Mesenchymal stem cell (in vitro differentiated cells and primary cell): Measurements from ENCODE around the gene FXR2.

ENCODE experiments used
- DNase-seq: peaks from one replicate; pipeline ENCODE4 v3.0.0-alpha.2; 2013
- H2AFZ ChIP-seq: one replicate; pipeline ENCODE4 v1.6.1; 2013; ENCODE audit warnings: low read depth, mild to moderate bottlenecking, control low read depth, inconsistent platforms, low read length, moderate library complexity
- H2AK5ac ChIP-seq: 2 replicates; pipeline ENCODE4 v1.6.1; 2013; ENCODE audit warnings: low read length, moderate library complexity, mild to moderate bottlenecking, inconsistent platforms; ENCODE audit not compliant: severe bottlenecking
- H2BK120ac ChIP-seq: one replicate; pipeline ENCODE4 v1.6.1; 2013; ENCODE audit warnings: low read depth, mild to moderate bottlenecking, inconsistent platforms, low read length, moderate library complexity
- H2BK12ac ChIP-seq, 2 experiments: one replicate each; pipeline ENCODE4 v1.6.1; 2013; ENCODE audit warnings: inconsistent platforms in 2 of 2, low read length in 2 of 2, mild to moderate bottlenecking in 2 of 2, moderate library complexity in 2 of 2, control low read depth in 1 of 2
- H2BK15ac ChIP-seq: one replicate; pipeline ENCODE4 v1.6.1; 2013; ENCODE audit warnings: mild to moderate bottlenecking, low read depth, inconsistent platforms; ENCODE audit not compliant: poor library complexity, severe bottlenecking
- H2BK5ac ChIP-seq: 2 replicates; pipeline ENCODE4 v1.6.1; 2013; ENCODE audit warnings: low read depth, mild to moderate bottlenecking, low read length, control low read depth, inconsistent platforms; ENCODE audit not compliant: poor library complexity, severe bottlenecking
- H3K14ac ChIP-seq, 2 experiments: one replicate each; pipeline ENCODE4 v1.6.1; 2013; ENCODE audit warnings: inconsistent platforms in 2 of 2, low read length in 2 of 2, control low read depth in 1 of 2, mild to moderate bottlenecking in 1 of 2, moderate library complexity in 1 of 2
- H3K18ac ChIP-seq, 2 experiments: one replicate each; pipeline ENCODE4 v1.6.1; 2013; ENCODE audit warnings: inconsistent platforms in 2 of 2, low read length in 2 of 2, control low read depth in 1 of 2, low read depth in 1 of 2, mild to moderate bottlenecking in 1 of 2
- H3K23ac ChIP-seq, 2 experiments: one replicate each; pipeline ENCODE4 v1.6.1; 2013; ENCODE audit warnings: inconsistent platforms in 2 of 2, low read length in 2 of 2, mild to moderate bottlenecking in 2 of 2, moderate library complexity in 2 of 2, control low read depth in 1 of 2
- H3K27ac ChIP-seq: 2 replicates; pipeline ENCODE4 v1.5.1; 2013; ENCODE audit warnings: mild to moderate bottlenecking, moderate library complexity, low read length, control low read depth, inconsistent platforms; ENCODE audit not compliant: poor library complexity, severe bottlenecking
- H3K27me3 ChIP-seq, 2 experiments: 2 replicates each; pipeline versions ENCODE4 v1.6.1 to v1.7.0; 2013; ENCODE audit warnings: low read length in 2 of 2, mild to moderate bottlenecking in 2 of 2, moderate library complexity in 2 of 2, control low read depth in 1 of 2, inconsistent platforms in 1 of 2; ENCODE audit not compliant: control insufficient read depth in 1 of 2, insufficient read depth in 1 of 2
- H3K36me3 ChIP-seq, 2 experiments: 2 replicates each; pipeline versions ENCODE4 v1.6.1 to v1.7.0; 2013; ENCODE audit warnings: low read length in 2 of 2, control low read depth in 1 of 2, inconsistent platforms in 1 of 2, low read depth in 1 of 2, mild to moderate bottlenecking in 1 of 2; ENCODE audit not compliant: insufficient read depth in 2 of 2, control insufficient read depth in 1 of 2
- H3K4ac ChIP-seq, 2 experiments: one replicate each; pipeline ENCODE4 v1.6.1; 2013; ENCODE audit warnings: inconsistent platforms in 2 of 2, low read length in 2 of 2, mild to moderate bottlenecking in 2 of 2, moderate library complexity in 2 of 2, control low read depth in 1 of 2, low read depth in 1 of 2
- H3K4me1 ChIP-seq: 2 replicates; pipeline ENCODE4 v1.6.1; 2013; ENCODE audit warnings: low read depth, low read length, control low read depth; ENCODE audit not compliant: control insufficient read depth, insufficient read depth
- H3K4me2 ChIP-seq: 2 replicates; pipeline ENCODE4 v1.6.1; 2013; ENCODE audit warnings: low read length, mild to moderate bottlenecking, inconsistent platforms; ENCODE audit not compliant: poor library complexity, severe bottlenecking
- H3K4me3 ChIP-seq, 2 experiments: 2 replicates each; pipeline versions ENCODE4 v1.5.1 to v1.7.0; 2013; ENCODE audit warnings: low read length in 2 of 2, mild to moderate bottlenecking in 2 of 2, control low read depth in 1 of 2, low read depth in 1 of 2; ENCODE audit not compliant: insufficient read depth in 1 of 2
- H3K79me1 ChIP-seq: replicated peaks from 2 replicates; pipeline ENCODE4 v1.6.1; 2013; ENCODE audit warnings: mild to moderate bottlenecking, control low read depth, low read length, inconsistent platforms; ENCODE audit not compliant: poor library complexity, severe bottlenecking
- H3K9ac ChIP-seq: 2 replicates; pipeline ENCODE4 v1.7.0; 2013; ENCODE audit warnings: mild to moderate bottlenecking, low read length, moderate library complexity
- H3K9me3 ChIP-seq: 2 replicates; pipeline ENCODE4 v1.7.0; 2013; ENCODE audit warnings: mild to moderate bottlenecking, low read length; ENCODE audit not compliant: control insufficient read depth
- H4K8ac ChIP-seq: one replicate; pipeline ENCODE4 v1.6.1; 2013; ENCODE audit warnings: inconsistent platforms, mild to moderate bottlenecking, low read length, moderate library complexity
- H4K91ac ChIP-seq: one replicate; pipeline ENCODE4 v1.6.1; 2013; ENCODE audit warnings: mild to moderate bottlenecking, low read length, inconsistent platforms
- WGBS: methylation state at CpG from one replicate; pipeline ENCODE4 v1.1.7; 2013; ENCODE audit warnings: mixed read lengths; 5-methylcytosine and 5-hydroxymethylcytosine counted together

The FXR2 gene

GRCh38 chr17:7556627-7557026, 58.1 kb downstream of the FXR2 start:
- H3K27me3 ChIP-seq, result no peaks in the 10 kb centered on the region
- no peak overlapping the region for H3K27ac ChIP-seq
- DNase-seq, result no peak
- H3K9me3 ChIP-seq, result no peaks in the 10 kb centered on the region
- H3K4me3 ChIP-seq, result no peak overlapping the region
- no peak overlapping the region for H4K91ac ChIP-seq
- H3K4ac ChIP-seq, result no peak overlapping the region
- H3K4me2 ChIP-seq, result no peak overlapping the region
- H2BK12ac ChIP-seq, result no peak overlapping the region
- H2AK5ac ChIP-seq, result no peak overlapping the region
- WGBS, result 91% methylated on average over 12 of the region's 12 CpGs
- no peak overlapping the region for H3K23ac ChIP-seq
- H3K4me1 ChIP-seq, result peaks cover 14% of the 10 kb centered on the region
- no peak overlapping the region for H3K9ac ChIP-seq
- no peak overlapping the region for H4K8ac ChIP-seq
- no peak overlapping the region for H3K18ac ChIP-seq
- H2BK15ac ChIP-seq, result no peak overlapping the region
- no peaks in the 10 kb centered on the region for H3K79me1 ChIP-seq
- H3K36me3 ChIP-seq, result peaks cover 5 to 6% of the 10 kb centered on the region in 2 experiments
- H2BK5ac ChIP-seq, result no peak overlapping the region
- no peak overlapping the region for H3K14ac ChIP-seq
- H2BK120ac ChIP-seq, result no peak overlapping the region
- no peak overlapping the region for H2AFZ ChIP-seq

- Histone ChIP-seq H2BK12ac (no peak overlapping the region), H3K14ac (no peak overlapping the region), H2BK15ac (no peak overlapping the region), H2BK120ac (no peak overlapping the region), H3K9me3 (no peaks in the 10 kb centered on the region), H3K4me2 (no peak overlapping the region), H3K4me1 (peaks cover 14% of the 10 kb centered on the region), H3K4ac (no peak overlapping the region), H2BK5ac (no peak overlapping the region), H3K4me3 (no peak overlapping the region), H3K27me3 (no peaks in the 10 kb centered on the region), H4K91ac (no peak overlapping the region), H3K18ac (no peak overlapping the region), H3K23ac (no peak overlapping the region), H3K79me1 (no peaks in the 10 kb centered on the region), H3K27ac (no peak overlapping the region), H2AFZ (no peak overlapping the region), H4K8ac (no peak overlapping the region), H2AK5ac (no peak overlapping the region), H3K36me3 (peaks cover 5 to 6% of the 10 kb centered on the region in 2 experiments), H3K9ac (no peak overlapping the region)
- 52% methylated on average over 10 of the region's 10 CpGs for WGBS
- no peak for DNase-seq
Measured at GRCh38 chr17:7555320-7555948, 59.3 kb downstream of the FXR2 start.

- Histone ChIP-seq H3K4ac (no peak overlapping the region), H2AK5ac (no peak overlapping the region), H3K36me3 (peaks cover 5 to 6% of the 10 kb centered on the region in 2 experiments), H3K14ac (no peak overlapping the region), H3K4me2 (no peak overlapping the region), H2BK12ac (no peak overlapping the region), H2BK5ac (no peak overlapping the region), H2BK15ac (no peak overlapping the region), H3K23ac (no peak overlapping the region), H4K8ac (no peak overlapping the region), H3K79me1 (peaks cover 3% of the 10 kb centered on the region), H3K4me3 (no peak overlapping the region), H2BK120ac (no peak overlapping the region), H3K27me3 (no peaks in the 10 kb centered on the region), H3K27ac (no peak overlapping the region), H3K9ac (no peak overlapping the region), H3K4me1 (peaks cover 23% of the 10 kb centered on the region), H3K9me3 (no peaks in the 10 kb centered on the region), H4K91ac (no peak overlapping the region), H3K18ac (no peak overlapping the region), H2AFZ (no peak overlapping the region)
- WGBS, result 100% methylated on average over 1 of the region's 1 CpG
- DNase-seq, result no peak
Measured at GRCh38 chr17:7553356-7553755, 61.3 kb downstream of the FXR2 start.

- no peak overlapping the region for H4K91ac ChIP-seq
- whole genome bisulfite sequencing, result 97% methylated on average over 6 of the region's 6 CpGs
Measured at GRCh38 chr17:7552621-7553051, 62.1 kb downstream of the FXR2 start.

More at GRCh38 chr17:7552621-7553051, 62.1 kb downstream of the FXR2 start:
- H3K23ac ChIP-seq, result no peak overlapping the region
- no peak overlapping the region for H3K4me2 ChIP-seq
- no peak overlapping the region for H2BK15ac ChIP-seq
- no peak overlapping the region for H3K4me3 ChIP-seq
- no peak overlapping the region for H2BK120ac ChIP-seq
- H3K18ac ChIP-seq, result no peak overlapping the region
- no peak overlapping the region for H2AFZ ChIP-seq
- peaks cover 18% of the 10 kb centered on the region for H3K4me1 ChIP-seq
- peaks cover 3% of the 10 kb centered on the region for H3K79me1 ChIP-seq
- H4K8ac ChIP-seq, result no peak overlapping the region
- no peak overlapping the region for H3K9ac ChIP-seq
- no peaks in the 10 kb centered on the region for H3K27me3 ChIP-seq
- no peak overlapping the region for H2BK5ac ChIP-seq
- H3K27ac ChIP-seq, result no peak overlapping the region
- no peaks in the 10 kb centered on the region for H3K9me3 ChIP-seq
- H3K14ac ChIP-seq, result no peak overlapping the region
- no peak overlapping the region for H2AK5ac ChIP-seq
- DNase-seq, result no peak
- peaks cover 5 to 6% of the 10 kb centered on the region in 2 experiments for H3K36me3 ChIP-seq
- H3K4ac ChIP-seq, result no peak overlapping the region
- no peak overlapping the region for H2BK12ac ChIP-seq
